Hepatocyte (in vitro differentiated cells): ENCODE data around the gene SHTN1.

Source experiments
- EZH2 ChIP-seq: fragments of 200-600 bp; sonication (generic); IDR thresholded peaks from 2 replicates; pipeline ENCODE4 v1.6.1; 2016; ENCODE audit warnings: antibody characterized with exemption, mild to moderate bottlenecking, borderline replicate concordance
- EZH2phosphoT487 ChIP-seq: fragments of 200-600 bp; sonication (generic); IDR thresholded peaks from one replicate; pipeline ENCODE4 v1.6.1; 2018; ENCODE audit warnings: antibody characterized with exemption, mild to moderate bottlenecking, low read depth, moderate library complexity; ENCODE audit not compliant: unreplicated experiment, severe bottlenecking
- TF ChIP-seq, protein P1 (sequence below): fragments of 200-600 bp; sonication (generic); IDR thresholded peaks from 2 replicates; pipeline ENCODE4 v1.5.1; 2016; ENCODE audit warnings: antibody characterized with exemption, mild to moderate bottlenecking; ENCODE audit not compliant: poor library complexity

DNA sequence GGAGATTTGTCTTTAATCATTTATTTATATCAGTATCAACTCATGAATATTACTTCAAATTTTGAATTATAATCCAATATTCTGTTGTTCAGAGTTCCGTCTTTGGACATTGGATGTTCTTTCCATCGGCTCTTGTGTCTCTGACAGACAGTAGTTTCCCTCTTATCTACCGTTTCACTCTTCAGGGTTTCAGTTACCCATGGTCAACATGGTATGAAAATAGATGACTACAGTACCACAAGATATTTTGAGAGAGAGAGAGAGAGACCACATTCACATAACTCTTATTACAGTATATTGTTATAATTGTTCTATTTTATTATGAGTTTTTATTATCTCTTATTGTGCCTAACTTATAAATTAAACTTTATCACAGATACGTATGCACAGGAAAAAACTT lies 6.8 kb downstream of the SHTN1 start:
- TF ChIP-seq, protein P1, sequence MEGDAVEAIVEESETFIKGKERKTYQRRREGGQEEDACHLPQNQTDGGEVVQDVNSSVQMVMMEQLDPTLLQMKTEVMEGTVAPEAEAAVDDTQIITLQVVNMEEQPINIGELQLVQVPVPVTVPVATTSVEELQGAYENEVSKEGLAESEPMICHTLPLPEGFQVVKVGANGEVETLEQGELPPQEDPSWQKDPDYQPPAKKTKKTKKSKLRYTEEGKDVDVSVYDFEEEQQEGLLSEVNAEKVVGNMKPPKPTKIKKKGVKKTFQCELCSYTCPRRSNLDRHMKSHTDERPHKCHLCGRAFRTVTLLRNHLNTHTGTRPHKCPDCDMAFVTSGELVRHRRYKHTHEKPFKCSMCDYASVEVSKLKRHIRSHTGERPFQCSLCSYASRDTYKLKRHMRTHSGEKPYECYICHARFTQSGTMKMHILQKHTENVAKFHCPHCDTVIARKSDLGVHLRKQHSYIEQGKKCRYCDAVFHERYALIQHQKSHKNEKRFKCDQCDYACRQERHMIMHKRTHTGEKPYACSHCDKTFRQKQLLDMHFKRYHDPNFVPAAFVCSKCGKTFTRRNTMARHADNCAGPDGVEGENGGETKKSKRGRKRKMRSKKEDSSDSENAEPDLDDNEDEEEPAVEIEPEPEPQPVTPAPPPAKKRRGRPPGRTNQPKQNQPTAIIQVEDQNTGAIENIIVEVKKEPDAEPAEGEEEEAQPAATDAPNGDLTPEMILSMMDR = no peak
- TF ChIP-seq EZH2phosphoT487 (no peak), EZH2 (no peak)
